Measurements from ENCODE around the gene MFGE8. TPM values are rescaled to one million over a fixed set of nuclear protein-coding genes. Genes with fewer than 3 reads are reported as not detected.

The MFGE8 gene
- total and polyA plus RNA-seq, 2 experiments from 2014 or later = 334 to 411 TPM

DNA sequence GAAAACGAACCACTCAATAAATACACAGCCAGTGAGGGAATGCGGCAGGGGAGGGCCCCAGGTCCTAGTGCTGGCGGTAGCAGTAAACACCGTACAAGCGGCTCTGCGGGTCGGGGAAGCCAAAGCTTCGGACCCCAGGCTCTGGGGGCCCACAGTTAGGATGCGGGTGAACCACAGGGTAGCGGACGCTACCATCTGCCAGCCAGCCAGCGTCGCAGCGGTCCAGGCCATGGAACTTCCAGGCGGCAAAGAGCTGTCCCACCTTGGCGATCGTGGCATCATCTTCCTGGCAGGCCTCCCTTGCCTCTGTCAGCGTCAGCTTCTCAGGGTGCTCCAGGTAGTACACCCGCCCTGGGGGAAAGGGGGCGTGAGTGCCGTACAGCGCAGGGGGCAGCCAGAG, 35.3 kb downstream of the MFGE8 start:
- no peak overlapping the region for H2AFZ ChIP-seq
- no peak overlapping the region for H3K4me3 ChIP-seq
- H4K20me1 ChIP-seq (ENCODE audit: insufficient read depth) = no peaks in the 10 kb centered on the region
- no peak overlapping the region for H3K4me2 ChIP-seq (ENCODE audit: unreplicated experiment)
- H3K36me3 ChIP-seq (ENCODE audit: low read depth) = no peaks in the 10 kb centered on the region
- no peaks in the 10 kb centered on the region; the same call in 1 of the 2 replicates for H3K27me3 ChIP-seq (replicated peaks; ENCODE audit: insufficient read depth)
- 81 to 86% methylated on average over 21 to 22 of the region's 22 CpGs for WGBS, 2 experiments (ENCODE audit: low coverage in 1 of 2, low lambda C conversion rate in 2 of 2, missing lambda C conversion rate in 2 of 2)
- no peak overlapping the region for H3K27ac ChIP-seq
- peaks cover 6% of the 10 kb centered on the region; the same call in 1 of the 2 replicates for H3K4me1 ChIP-seq (ENCODE audit: insufficient read depth)
- no peak for DNase-seq
- no peaks in the 10 kb centered on the region for H3F3A ChIP-seq (ENCODE audit: insufficient read depth)
- in situ Hi-C loops (cut with MboI) = no loop called here
- no peaks in the 10 kb centered on the region for H3K9me3 ChIP-seq (ENCODE audit: low read depth)
- H3K9me2 ChIP-seq (ENCODE audit: insufficient read depth) = no peaks in the 10 kb centered on the region
- TF ChIP-seq EZH2phosphoT487 (IDR thresholded peaks at IDR 0.05; ENCODE audit: insufficient read depth, low read depth) (no peak), EZH2 (IDR thresholded peaks at IDR 0.05; ENCODE audit: insufficient read depth, poor library complexity, severe bottlenecking) (no peak)
- H3K9ac ChIP-seq = no peak overlapping the region
- no peaks in the 10 kb centered on the region for H3K79me2 ChIP-seq (ENCODE audit: insufficient read depth)

DNA sequence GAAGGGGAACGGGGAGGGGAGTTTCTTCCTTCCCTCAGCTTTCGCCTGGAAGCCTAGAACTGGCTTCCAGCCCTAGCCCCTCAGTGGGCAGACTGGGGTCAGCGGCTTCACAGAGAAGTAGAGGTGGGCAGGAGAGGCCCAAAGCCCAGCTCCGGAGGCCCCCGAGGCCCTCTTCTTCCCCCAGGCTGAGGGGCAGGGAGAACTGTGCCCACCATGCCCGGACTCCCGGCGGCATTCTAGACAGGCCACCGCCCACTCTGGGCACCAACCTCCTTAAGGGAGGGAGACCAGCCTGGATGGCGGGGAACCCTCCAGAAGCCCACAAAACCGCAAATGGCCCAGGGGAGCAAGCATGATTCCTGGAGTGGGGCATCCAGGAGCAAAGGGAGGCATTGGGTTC, 35.8 kb downstream of the MFGE8 start:
- Histone ChIP-seq H3K27ac (no peak overlapping the region), H3K27me3 (replicated peaks; ENCODE audit: insufficient read depth) (peaks cover 2% of the 10 kb centered on the region), H4K20me1 (ENCODE audit: insufficient read depth) (no peaks in the 10 kb centered on the region), H3K4me3 (no peak overlapping the region), H3K9ac (no peak overlapping the region), H3K9me3 (ENCODE audit: low read depth) (no peaks in the 10 kb centered on the region), H3K9me2 (ENCODE audit: insufficient read depth) (no peaks in the 10 kb centered on the region), H3K79me2 (ENCODE audit: insufficient read depth) (no peaks in the 10 kb centered on the region), H3K4me2 (ENCODE audit: unreplicated experiment) (no peak overlapping the region), H3F3A (ENCODE audit: insufficient read depth) (no peaks in the 10 kb centered on the region), H3K4me1 (ENCODE audit: insufficient read depth) (peaks cover 1% of the 10 kb centered on the region; the same call in 1 of the 2 replicates), H3K36me3 (ENCODE audit: low read depth) (no peaks in the 10 kb centered on the region), H2AFZ (no peak overlapping the region)
- no peak for DNase-seq
- WGBS, 2 experiments (ENCODE audit: low coverage in 1 of 2, low lambda C conversion rate in 2 of 2, missing lambda C conversion rate in 2 of 2) = 89 to 94% methylated on average over 10 to 11 of the region's 11 CpGs
- in situ Hi-C loops (cut with MboI) = no loop called here
- TF ChIP-seq EZH2phosphoT487 (IDR thresholded peaks at IDR 0.05; ENCODE audit: insufficient read depth, low read depth) (no peak), EZH2 (IDR thresholded peaks at IDR 0.05; ENCODE audit: insufficient read depth, poor library complexity, severe bottlenecking) (no peak)

DNA sequence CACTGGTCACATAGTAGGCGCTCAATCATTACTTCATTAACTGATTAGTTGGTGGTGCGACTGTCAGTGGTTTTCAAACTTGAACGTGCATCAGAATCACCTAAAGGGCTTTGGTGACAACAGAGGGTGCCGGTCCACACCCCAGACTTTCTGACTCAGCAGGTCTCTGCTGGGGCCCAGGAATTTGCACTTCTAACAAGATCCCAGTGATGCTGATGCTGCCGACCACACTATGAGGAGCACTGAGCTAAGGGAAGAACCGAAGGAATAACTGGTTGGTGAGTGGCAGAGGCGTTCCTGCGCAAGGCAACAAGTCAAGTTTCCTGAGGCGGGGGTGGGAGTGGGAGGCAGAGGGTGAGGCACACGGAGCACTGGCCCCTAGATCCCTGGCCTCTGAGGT, 36.6 kb downstream of the MFGE8 start:
- Histone ChIP-seq H3K9me3 (ENCODE audit: low read depth) (no peaks in the 10 kb centered on the region), H3K27ac (no peak overlapping the region), H3K4me3 (no peak overlapping the region), H3K36me3 (ENCODE audit: low read depth) (no peaks in the 10 kb centered on the region), H2AFZ (no peak overlapping the region), H3K9ac (no peak overlapping the region), H3K4me1 (ENCODE audit: insufficient read depth) (no peaks in the 10 kb centered on the region), H3K4me2 (ENCODE audit: unreplicated experiment) (no peak overlapping the region), H3K27me3 (replicated peaks; ENCODE audit: insufficient read depth) (peaks cover 9% of the 10 kb centered on the region), H4K20me1 (ENCODE audit: insufficient read depth) (no peaks in the 10 kb centered on the region), H3K9me2 (ENCODE audit: insufficient read depth) (no peaks in the 10 kb centered on the region), H3K79me2 (ENCODE audit: insufficient read depth) (no peaks in the 10 kb centered on the region), H3F3A (ENCODE audit: insufficient read depth) (no peaks in the 10 kb centered on the region)
- WGBS, 2 experiments (ENCODE audit: low coverage in 1 of 2, low lambda C conversion rate in 2 of 2, missing lambda C conversion rate in 2 of 2) = 68 to 69% methylated on average over 10 of the region's 10 CpGs
- DNase-seq = peak; percentile 31
- in situ Hi-C loops (cut with MboI) = no loop called here
- TF ChIP-seq EZH2 (IDR thresholded peaks at IDR 0.05; ENCODE audit: insufficient read depth, poor library complexity, severe bottlenecking) (no peak), EZH2phosphoT487 (IDR thresholded peaks at IDR 0.05; ENCODE audit: insufficient read depth, low read depth) (no peak)

DNA sequence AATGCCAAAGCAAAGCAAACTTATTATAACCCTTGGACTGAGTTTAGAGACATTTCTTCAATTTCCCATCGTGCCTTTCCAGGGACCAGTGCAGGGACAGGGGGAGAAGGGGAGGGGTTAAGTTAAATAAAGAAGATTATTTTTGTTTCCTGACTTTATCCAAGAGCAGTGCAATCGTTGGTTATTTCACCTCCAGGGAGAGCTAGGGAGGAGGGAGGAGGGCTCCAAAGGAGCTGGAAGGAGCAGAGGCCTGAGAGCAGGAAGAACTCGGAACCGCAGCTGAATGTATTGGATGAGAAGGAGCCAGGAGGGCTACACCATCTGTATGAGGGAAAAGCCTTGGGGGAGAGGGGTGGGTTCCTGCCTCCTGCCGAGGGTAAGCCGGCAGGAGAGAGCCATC, 38.5 kb downstream of the MFGE8 start:
- WGBS, 2 experiments (ENCODE audit: low coverage in 1 of 2, low lambda C conversion rate in 2 of 2, missing lambda C conversion rate in 2 of 2) = 56% methylated on average over 5 to 6 of the region's 6 CpGs
- H3K36me3 ChIP-seq (ENCODE audit: low read depth) = no peaks in the 10 kb centered on the region
- H3K27me3 ChIP-seq (replicated peaks; ENCODE audit: insufficient read depth) = peaks cover 12% of the 10 kb centered on the region
- no peaks in the 10 kb centered on the region for H3K9me3 ChIP-seq (ENCODE audit: low read depth)
- no peak overlapping the region for H3K9ac ChIP-seq
- no peaks in the 10 kb centered on the region for H4K20me1 ChIP-seq (ENCODE audit: insufficient read depth)
- in situ Hi-C loops (cut with MboI) = no loop called here
- H3K4me2 ChIP-seq (ENCODE audit: unreplicated experiment) = no peak overlapping the region
- no peaks in the 10 kb centered on the region for H3K79me2 ChIP-seq (ENCODE audit: insufficient read depth)
- no peak for TF ChIP-seq EZH2 (IDR thresholded peaks at IDR 0.05; ENCODE audit: insufficient read depth, poor library complexity, severe bottlenecking)
- no peak for TF ChIP-seq EZH2phosphoT487 (IDR thresholded peaks at IDR 0.05; ENCODE audit: insufficient read depth, low read depth)
- no peaks in the 10 kb centered on the region for H3K9me2 ChIP-seq (ENCODE audit: insufficient read depth)
- H2AFZ ChIP-seq = no peak overlapping the region
- H3K4me3 ChIP-seq = no peak overlapping the region
- H3F3A ChIP-seq (ENCODE audit: insufficient read depth) = no peaks in the 10 kb centered on the region
- H3K27ac ChIP-seq = no peak overlapping the region
- DNase-seq = no peak
- no peaks in the 10 kb centered on the region for H3K4me1 ChIP-seq (ENCODE audit: insufficient read depth)

DNA sequence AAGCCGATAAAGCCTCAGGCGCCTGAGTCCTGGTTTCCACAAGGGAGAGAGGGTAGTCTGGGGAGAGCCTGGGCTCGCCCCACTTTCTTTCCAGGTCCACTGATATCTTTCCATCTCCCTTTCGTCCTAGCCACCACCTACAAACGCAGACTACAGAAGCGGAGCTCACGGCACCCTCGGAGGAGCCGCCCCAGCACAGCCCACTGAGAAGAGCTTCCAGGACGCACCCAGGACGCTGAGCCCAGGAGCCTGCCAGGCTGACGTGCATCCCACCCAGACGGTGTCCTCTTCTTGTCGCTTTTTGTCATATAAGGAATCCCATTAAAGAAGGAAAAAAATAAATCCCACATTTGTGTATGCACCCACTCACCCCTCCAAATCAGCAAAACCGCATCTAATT, 38.9 kb downstream of the MFGE8 start:
- Histone ChIP-seq H3K9me2 (ENCODE audit: insufficient read depth) (no peaks in the 10 kb centered on the region), H3K79me2 (ENCODE audit: insufficient read depth) (no peaks in the 10 kb centered on the region), H3K9ac (no peak overlapping the region), H3K9me3 (ENCODE audit: low read depth) (no peaks in the 10 kb centered on the region), H3K4me2 (ENCODE audit: unreplicated experiment) (no peak overlapping the region), H2AFZ (no peak overlapping the region), H3K4me1 (ENCODE audit: insufficient read depth) (no peaks in the 10 kb centered on the region), H3K36me3 (ENCODE audit: low read depth) (no peaks in the 10 kb centered on the region), H3K4me3 (no peak overlapping the region), H3F3A (ENCODE audit: insufficient read depth) (no peaks in the 10 kb centered on the region), H3K27ac (no peak overlapping the region), H3K27me3 (replicated peaks; ENCODE audit: insufficient read depth) (peaks cover 12% of the 10 kb centered on the region), H4K20me1 (ENCODE audit: insufficient read depth) (no peaks in the 10 kb centered on the region)
- in situ Hi-C loops (cut with MboI) = no loop called here
- 72 to 74% methylated on average over 14 to 15 of the region's 15 CpGs for WGBS, 2 experiments (ENCODE audit: low coverage in 1 of 2, low lambda C conversion rate in 2 of 2, missing lambda C conversion rate in 2 of 2)
- DNase-seq = no peak
- TF ChIP-seq EZH2phosphoT487 (IDR thresholded peaks at IDR 0.05; ENCODE audit: insufficient read depth, low read depth) (no peak), EZH2 (IDR thresholded peaks at IDR 0.05; ENCODE audit: insufficient read depth, poor library complexity, severe bottlenecking) (no peak)

All from GM23248 (cell line).